RWPE1 (cell line): ENCODE measurements around the gene SFRP2.

Experiments used
- CTCF ChIA-PET: fragments of 350-600 bp; sonication (Branson Sonifier 250); formaldehyde crosslinking; extraction: SDS; loops from one replicate; lab custom pipeline; 2021; lab: Yijun Ruan, JAX
- POLR2A ChIA-PET: fragments of 400-600 bp; formaldehyde crosslinking; extraction: SDS; loops from one replicate; lab custom pipeline; 2020; ENCODE audit warnings: antibody characterized with exemption; ENCODE audit not compliant: low non-redundant PET; lab: Yijun Ruan, JAX
- DNase-seq: peaks from one replicate; pipeline ENCODE4 v3.0.0; 2012; ENCODE audit warnings: low spot score
- H3K27ac ChIP-seq: fragments of 450-650 bp; 2 replicates; pipeline ENCODE4 v1.5.1; 2017
- CTCF ChIP-seq: fragments of 450-650 bp; conservative IDR thresholded peaks from 2 replicates; pipeline ENCODE4 v1.5.1; 2017; ENCODE audit warnings: low read depth, mild to moderate bottlenecking

The SFRP2 gene

GRCh38 chr4:153780876-153781275 lies 8.0 kb downstream of the SFRP2 start:
- no peak overlapping the region for H3K27ac ChIP-seq
- CTCF ChIA-PET: interaction anchor here (0.6 kb wide), 1 partner anchor 232 kb away, joined by 5 read pairs; no protein-coding TSS in a partner anchor
- POLR2A ChIA-PET: no interaction called here
- DNase-seq: no peak
- TF ChIP-seq CTCF: no peak

DNA sequence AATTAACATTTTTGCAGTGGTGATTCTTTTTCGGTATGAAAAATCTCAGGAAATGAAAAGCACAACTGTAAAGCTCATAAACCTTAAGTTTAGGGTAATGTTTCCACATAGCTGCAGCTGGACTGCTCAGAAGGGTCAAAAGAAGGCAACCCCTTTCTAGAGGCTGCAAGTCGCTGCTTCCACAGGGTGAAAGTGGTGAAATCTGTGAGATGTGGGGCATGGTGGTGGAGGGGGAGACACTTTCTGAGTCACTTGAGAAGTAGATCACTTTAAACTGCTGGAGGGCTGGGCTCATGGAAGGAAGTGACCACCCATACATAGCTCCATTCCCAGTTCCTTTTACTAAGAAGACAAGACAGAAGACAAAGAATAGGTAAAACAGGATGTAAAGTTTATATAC lies 8.7 kb downstream of the SFRP2 start:
- TF ChIP-seq CTCF: no peak
- no peak overlapping the region for H3K27ac ChIP-seq
- no peak for DNase-seq
- CTCF ChIA-PET: interaction anchor here (0.6 to 0.7 kb wide), 2 partner anchors 232 to 362 kb away, joined by 3 to 5 read pairs; no protein-coding TSS in a partner anchor
- POLR2A ChIA-PET: no interaction called here

GRCh38 chr4:153778383-153778782 lies 10.5 kb downstream of the SFRP2 start:
- CTCF ChIA-PET: no interaction called here
- no peak for DNase-seq
- no peak for TF ChIP-seq CTCF
- POLR2A ChIA-PET: no interaction called here
- H3K27ac ChIP-seq: no peak overlapping the region

GRCh38 chr4:153777421-153777820 lies 11.5 kb downstream of the SFRP2 start:
- H3K27ac ChIP-seq: no peak overlapping the region
- POLR2A ChIA-PET: no interaction called here
- no peak for TF ChIP-seq CTCF
- DNase-seq: no peak
- CTCF ChIA-PET: interaction anchor here (1.0 kb wide), 1 partner anchor 8 kb away, joined by 3 read pairs; no protein-coding TSS in a partner anchor

DNA sequence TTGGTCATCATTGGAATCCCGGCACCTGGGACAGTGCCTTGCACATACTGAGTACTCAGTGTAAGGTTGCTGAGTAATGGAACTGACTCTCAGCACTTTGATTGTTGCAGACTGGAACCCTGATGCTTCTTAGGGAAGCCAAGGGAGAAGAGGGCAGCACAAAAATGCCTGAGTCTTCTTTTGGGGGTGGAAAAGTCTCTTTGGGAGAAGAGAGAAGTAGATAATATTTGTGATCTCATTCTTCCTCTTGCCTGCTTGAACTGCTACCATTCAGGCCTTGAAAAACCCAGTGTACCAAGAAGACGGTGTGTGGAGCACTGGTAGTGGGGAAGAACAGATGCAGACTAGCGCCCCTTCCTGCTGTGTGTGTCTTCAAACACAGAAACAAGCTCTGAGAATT lies 12.3 kb downstream of the SFRP2 start:
- H3K27ac ChIP-seq: no peak overlapping the region
- DNase-seq: no peak
- no peak for TF ChIP-seq CTCF
- ChIA-PET CTCF (interaction anchor here (1.0 kb wide), 1 partner anchor 9 kb away, joined by 3 read pairs; no protein-coding TSS in a partner anchor), POLR2A (no interaction called here)

DNA sequence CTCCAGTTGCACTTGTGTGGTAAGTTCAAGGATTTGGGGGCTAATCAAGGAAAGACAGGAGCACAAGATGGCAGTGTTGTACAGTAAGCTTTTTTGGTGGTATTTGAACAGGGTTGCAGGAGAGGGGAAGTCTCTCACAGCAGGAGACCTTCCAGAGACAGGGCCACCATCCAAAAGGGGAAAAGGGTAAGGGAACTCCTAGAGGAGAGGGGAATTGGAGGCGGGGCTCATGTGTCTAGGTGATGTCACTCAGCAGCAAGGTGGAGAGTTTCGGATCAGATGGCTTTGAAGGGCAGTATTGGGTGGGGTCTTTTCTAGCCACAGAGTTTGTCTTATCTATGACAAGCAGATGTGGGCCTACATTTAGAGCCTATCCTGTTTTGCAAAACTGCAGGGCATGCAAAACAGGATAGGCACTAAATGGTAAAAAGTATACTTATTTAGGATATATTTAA lies 15.6 kb downstream of the SFRP2 start:
- TF ChIP-seq CTCF: no peak
- CTCF ChIA-PET: interaction anchor here (0.7 kb wide), 1 partner anchor 12 kb away, joined by 3 read pairs; no protein-coding TSS in a partner anchor
- no peak overlapping the region for H3K27ac ChIP-seq
- DNase-seq: no peak
- POLR2A ChIA-PET: no interaction called here
